Fibroblast of lung (primary cell): Measurements from ENCODE around the gene KLHL29.

Experiments used
- CTCF ChIP-seq, 2 donors: IDR thresholded peaks in 1 of 2; conservative IDR thresholded peaks in 1 of 2; 1 replicate in 1 of 2; 2 replicates in 1 of 2; pipeline ENCODE4 v1.5.1; 2011 to 2012; ENCODE audit warnings: low read length in 2 of 2, control low read depth in 1 of 2, inconsistent platforms in 1 of 2, low read depth in 1 of 2, mild to moderate bottlenecking in 1 of 2
- EZH2 ChIP-seq: IDR thresholded peaks from 2 replicates; pipeline ENCODE4 v1.5.1; 2012; ENCODE audit warnings: low read length, control low read depth, mild to moderate bottlenecking; ENCODE audit errors: missing control alignments

- TF ChIP-seq CTCF (conservative IDR thresholded peaks at IDR 0.05 in 1 of 2, IDR thresholded peaks at IDR 0.05 in 1 of 2; ENCODE audit: low read depth in 1 of 2, low read length in 2 of 2) = no peak
- no peak for TF ChIP-seq EZH2
Measured at GRCh38 chr2:23664066-23664788, 279.2 kb downstream of the KLHL29 start.
